NCI-H128 (cell line): ENCODE measurements around the gene AVPR2.

ENCODE experiments used
- DNase-seq: peaks from one replicate; lab custom pipeline; 2025; ENCODE audit not compliant: unreplicated experiment; lab: John Stamatoyannopoulos, UW

Gene AVPR2

GRCh38 chrX:153884590-153884989 is 19.9 kb upstream of the AVPR2 start:
- DNase-seq = no peak

DNA sequence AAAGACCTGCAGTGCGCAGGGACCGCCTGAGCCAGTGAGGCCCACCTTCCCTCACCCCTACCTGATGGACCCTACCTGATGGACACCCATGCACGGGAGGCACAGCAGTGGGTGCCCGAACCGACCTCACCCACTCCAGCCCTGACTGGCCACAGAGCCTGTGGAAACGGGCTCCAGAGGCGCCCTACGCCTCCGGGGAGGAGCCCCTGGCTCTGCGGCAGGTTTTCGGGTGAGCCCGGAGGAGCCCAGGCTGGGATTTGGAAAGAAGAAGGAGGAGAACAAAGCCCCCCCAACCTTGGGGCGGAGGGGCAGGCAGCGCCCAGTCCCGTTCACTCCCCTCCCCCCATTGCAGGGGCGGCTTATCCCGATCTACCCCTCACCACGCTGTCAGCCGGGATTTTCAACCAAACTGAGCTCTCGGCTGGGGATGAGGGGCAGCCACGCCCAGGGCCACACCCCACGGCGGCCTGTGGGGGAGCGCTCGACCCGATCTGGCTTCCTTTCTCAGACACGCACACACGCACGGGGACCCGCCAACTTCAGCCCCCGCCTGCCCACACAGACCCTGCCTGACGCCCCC is 19.2 kb upstream of the AVPR2 start:
- no peak for DNase-seq

DNA sequence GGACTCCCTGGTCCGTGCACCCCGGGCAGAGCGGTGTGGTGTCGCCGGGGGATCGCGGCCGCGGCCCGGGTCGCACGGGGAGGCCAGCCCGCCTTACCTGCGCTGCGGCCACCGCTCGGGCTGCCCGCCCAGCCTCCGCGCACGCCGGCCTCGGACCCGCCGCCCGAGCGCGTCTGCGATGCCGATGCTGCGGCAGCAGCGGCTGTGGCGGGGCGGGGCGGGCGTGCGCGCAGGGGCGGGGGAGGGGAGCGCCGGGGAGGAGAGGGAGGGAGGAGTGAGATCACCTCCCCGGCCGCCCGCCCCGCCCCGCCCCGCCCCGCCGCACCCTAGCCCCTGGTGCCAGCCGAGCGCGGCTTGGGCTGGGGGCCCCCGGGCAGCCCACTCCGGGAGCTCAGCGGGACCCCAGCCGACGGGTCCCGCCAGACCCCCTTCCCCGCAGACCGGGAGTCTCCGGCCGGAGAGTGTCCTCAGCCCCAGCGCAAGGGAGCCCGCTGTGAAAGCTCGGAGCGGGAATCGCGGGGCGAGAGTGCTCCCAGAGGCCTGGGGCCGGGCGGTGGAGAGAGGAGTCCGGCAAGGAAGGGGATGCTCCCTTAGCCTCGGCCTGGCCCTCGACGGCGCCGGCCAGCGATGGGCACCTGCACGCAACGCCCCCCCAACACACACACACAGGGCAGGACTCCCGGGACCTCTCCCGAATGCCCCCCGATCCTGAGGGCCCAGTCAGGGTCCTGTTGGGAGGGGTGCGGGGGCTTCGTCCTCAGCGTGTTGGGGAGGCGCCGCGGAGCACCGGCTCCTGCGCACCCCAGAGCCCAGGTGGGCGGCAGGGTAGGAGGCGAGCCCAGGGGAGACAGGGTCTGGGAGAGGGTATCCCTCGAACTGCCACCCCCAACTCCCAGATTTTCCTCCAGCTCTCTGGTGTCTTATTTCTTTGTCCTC is 18.2 kb upstream of the AVPR2 start, which contains the start of gene L1CAM:
L1CAM (minus strand) TSS at position 206 of the 936 bp plus-strand sequence. CDS start 10,337 bp downstream, outside the sequence.
- DNase-seq = no peak

DNA sequence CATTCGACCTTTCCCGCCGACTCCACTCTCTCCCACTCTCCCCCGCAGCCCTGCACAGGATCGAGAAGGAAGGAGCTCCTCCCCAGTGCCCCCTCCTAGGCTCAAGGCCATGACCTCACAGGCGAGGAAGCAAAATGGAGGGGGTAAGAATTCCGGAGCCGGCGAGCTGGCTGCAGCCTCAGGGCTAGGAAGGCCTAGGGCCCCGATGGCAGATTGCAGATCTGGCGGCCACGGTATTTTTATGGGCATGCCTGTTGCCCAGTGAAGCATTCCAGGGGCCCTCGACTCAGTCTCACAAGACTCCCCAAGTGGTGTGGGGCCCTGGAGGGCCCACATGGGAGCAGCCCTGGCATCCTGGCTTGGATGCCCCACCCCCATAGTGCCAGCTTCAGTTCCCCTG is 17.6 kb upstream of the AVPR2 start:
- DNase-seq = no peak

DNA sequence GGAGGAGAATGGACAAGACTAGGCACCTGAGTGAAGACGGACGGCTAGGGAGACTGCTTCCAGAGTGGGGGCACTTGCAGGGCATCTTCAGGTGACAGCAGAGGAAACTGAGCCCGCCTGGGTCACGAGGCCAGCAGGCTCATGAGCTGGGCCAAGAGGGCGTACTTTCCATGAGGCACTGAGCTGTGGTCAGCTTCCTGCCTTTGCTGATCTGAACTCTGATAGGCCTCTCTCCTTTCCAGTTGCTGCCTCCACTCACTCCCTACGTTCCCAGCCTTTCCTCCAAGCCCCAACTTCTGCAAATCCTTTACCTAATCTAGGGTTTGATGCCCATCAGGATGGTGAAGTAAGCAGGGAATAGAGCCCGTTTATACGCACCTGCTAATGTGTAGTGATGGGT is 17.1 kb upstream of the AVPR2 start:
- no peak for DNase-seq

GRCh38 chrX:153888344-153888743 is 16.1 kb upstream of the AVPR2 start:
- no peak for DNase-seq

GRCh38 chrX:153889123-153889522 is 15.3 kb upstream of the AVPR2 start:
- DNase-seq = no peak

GRCh38 chrX:153897899-153898298 is 6.6 kb upstream of the AVPR2 start:
- no peak for DNase-seq

DNA sequence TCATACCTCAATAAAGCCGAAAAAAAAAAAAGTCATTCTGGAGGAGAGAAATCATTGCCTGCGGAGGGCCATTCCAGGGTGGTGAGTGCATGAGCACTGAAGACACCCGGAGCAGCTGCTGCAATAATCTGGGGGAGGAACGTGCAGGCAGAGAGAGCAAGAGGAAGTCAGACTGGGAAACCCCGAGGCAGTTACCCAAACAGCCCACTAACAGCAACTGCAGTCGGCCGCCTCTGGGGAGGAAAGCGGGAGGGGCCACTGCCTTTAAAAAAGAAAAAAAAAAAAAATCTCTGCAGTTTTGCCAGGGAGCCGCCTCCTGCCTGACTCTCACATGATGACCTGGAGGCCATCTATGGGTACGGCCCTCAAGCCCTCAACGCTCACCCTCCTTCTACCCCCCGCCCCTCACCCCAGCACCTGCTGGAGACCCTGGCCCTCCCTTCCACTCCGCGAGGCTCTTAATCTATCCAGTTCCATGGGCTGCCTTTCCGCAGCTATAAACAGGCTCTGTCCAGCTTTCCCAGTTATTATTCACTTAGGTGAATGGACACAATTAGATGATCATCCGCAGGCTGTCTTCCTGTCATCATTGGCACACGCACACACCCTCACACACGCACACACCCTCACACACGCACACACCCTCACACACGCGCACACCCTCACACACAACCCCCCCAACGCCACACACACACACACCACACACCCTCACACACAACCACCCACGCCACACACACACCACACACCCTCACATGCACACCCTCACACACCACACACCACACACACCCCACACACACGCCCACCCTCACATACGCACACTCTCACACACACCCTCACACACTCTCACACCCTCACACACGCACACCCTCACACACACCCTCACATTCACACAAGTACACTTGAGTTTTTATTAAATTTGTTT is 3.4 kb upstream of the AVPR2 start:
- DNase-seq = no peak

DNA sequence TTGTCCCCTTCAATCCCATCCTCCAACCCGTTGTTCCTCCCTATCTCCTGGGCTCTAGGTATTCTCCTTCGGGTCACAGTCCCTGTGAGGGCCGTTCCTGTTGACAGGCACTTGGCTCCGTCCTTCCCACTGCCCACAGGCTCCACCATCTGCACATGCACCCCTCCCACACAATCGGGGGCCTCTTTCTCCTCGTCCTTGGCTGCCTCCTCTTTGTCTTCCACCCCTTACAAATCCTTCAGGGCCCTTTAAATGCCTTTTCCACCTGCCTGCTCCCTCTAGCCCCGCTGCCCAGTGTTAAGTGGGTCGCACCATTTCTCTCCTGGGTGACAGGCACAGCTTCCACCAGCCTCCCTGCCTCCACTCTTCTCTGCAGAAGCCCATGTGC is 2.7 kb upstream of the AVPR2 start:
- DNase-seq = no peak

DNA sequence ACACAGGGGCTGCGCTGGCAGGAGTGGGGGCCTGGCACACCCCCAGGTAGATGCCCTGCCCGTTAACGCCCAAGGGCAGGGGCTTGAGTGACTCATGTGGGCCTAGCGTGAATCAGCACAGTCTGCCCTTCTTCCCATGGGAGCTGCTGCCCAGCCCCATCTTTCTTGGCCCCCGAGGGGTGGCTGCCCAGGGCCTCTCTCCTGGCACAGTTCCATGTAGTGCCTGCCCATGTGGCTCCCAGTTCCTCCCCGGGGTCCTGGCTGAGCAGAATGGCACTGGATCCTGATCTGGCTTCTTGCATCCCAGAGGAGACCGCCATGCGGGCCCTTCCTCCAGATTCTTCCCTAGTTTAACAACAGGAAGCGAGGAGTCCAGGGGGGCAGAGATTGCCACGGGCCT is 2.1 kb upstream of the AVPR2 start:
- no peak for DNase-seq

DNA sequence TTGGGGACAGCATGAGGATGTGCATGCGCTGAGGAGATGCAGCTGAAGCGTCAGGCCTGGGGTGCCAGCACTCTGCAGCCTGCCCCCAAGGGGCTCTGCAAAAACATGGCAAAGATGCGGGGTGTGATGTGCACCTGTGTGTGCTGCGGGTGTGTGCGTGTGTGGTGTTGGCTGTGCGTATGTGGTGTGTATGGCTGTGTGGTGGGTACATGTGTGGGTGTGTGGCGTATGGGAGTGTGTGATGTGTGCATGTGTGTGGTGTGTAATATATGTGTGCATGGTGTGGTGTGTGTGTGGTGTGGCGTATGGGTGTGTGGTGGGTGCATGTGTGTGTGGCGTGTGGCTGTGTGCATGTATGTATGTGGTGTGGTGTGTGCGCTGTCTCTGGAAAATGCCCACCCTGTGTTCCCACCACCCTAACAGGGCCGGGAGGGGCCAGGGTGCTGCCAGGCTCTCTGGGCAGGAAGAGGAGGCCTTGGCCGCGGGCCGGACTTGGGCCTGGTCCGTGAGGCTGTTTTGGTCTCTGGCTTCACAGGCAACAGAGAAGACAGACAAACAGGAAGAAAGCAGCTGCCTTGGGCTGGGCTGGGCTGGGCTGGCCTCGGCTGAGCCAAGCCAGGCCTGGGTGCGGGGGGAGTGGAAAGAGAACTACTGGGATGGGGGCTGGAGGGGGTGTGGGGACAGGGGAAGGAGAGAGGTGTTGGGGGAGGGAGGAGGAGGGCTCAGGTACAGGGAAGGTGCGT is 1.1 kb upstream of the AVPR2 start:
- DNase-seq = no peak

- DNase-seq = no peak
These were observed 1.1 kb downstream of the AVPR2 start for GRCh38 chrX:153905481-153906095.

DNA sequence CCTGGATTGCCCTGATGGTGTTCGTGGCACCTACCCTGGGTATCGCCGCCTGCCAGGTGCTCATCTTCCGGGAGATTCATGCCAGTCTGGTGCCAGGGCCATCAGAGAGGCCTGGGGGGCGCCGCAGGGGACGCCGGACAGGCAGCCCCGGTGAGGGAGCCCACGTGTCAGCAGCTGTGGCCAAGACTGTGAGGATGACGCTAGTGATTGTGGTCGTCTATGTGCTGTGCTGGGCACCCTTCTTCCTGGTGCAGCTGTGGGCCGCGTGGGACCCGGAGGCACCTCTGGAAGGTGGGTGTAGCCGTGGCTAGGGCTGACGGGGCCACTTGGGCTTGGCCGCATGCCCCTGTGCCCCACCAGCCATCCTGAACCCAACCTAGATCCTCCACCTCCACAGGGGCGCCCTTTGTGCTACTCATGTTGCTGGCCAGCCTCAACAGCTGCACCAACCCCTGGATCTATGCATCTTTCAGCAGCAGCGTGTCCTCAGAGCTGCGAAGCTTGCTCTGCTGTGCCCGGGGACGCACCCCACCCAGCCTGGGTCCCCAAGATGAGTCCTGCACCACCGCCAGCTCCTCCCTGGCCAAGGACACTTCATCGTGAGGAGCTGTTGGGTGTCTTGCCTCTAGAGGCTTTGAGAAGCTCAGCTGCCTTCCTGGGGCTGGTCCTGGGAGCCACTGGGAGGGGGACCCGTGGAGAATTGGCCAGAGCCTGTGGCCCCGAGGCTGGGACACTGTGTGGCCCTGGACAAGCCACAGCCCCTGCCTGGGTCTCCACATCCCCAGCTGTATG is 1.8 kb downstream of the AVPR2 start:
- no peak for DNase-seq

DNA sequence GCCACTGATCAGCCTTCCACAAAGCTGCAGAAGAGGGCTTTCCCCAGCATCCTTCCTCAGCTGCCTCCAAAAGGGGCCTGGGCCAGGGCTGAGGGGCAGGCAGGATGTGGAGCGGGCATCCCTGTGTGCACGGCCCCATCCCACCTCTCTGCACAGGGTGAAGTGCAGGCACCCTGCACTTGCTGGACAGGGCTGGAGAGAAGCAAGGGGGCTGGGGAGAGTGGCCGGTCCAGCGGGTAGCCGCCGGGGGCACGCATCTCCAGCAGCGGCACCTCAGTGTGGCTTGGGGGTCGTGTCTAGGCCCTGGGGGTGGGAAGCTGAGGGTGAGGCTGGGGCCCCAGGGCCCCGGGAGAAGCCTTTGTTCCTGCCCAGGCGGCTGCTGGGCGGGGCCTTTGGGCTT is 3.0 kb downstream of the AVPR2 start:
- no peak for DNase-seq

GRCh38 chrX:153908219-153908860 is 3.9 kb downstream of the AVPR2 start:
- no peak for DNase-seq

DNA sequence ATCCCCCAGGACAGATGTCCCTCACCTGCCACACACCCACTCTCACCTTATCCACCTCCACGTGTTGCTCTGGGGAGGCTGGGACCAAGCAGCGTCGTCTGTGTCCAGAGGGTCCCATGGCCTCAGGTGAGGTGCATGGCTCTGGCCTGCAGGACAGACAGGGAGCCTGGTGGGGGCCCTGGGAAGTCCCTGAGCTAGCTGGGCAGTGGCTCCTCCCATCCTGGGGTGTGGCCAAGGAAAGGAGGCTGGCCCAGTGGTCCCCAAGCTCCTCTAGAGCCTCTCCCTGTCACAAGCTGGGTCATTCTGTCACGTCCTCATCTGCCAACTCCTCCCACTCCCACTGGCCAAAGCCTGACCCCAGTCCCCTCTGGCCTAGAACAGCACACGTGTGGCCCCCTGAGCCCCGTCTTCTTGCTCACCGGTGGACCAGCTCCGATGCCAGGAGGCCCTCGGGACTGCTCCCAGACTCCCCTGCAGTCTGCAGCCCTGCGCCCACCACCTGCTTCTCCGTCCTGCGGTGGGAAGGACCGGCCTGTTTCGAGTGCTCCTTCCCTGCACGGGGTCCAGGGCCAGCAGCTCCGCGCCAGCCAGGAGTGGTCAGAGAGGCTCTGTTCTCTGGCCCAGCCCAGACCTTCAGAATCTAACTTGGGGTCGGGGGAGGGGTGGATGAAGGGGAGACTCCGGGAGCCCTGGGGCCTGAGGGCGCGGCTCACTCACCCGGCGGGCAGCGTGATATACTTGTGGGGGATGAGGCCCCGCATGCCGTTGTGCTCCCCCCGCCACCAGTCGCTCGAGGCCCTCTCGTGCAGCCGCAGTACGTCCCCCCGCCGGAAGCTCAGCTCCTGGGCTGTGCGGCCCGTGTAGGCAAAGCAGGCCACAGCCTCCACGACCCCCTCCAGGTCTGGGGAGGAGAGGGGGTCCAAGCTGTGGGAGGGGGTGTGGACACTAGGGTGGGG is 4.8 kb downstream of the AVPR2 start:
- no peak for DNase-seq

GRCh38 chrX:153909980-153910360 is 5.5 kb downstream of the AVPR2 start:
- DNase-seq = no peak
